Gastroesophageal sphincter (tissue), 3 donors: Measurements from ENCODE around the gene GDPD5.

ENCODE experiments used
- EP300 ChIP-seq: sonication (generic); formaldehyde crosslinking; IDR thresholded peaks from one replicate; pipeline ENCODE4 v1.6.1; 2017; ENCODE audit warnings: antibody characterized with exemption, mild to moderate bottlenecking
- POLR2A ChIP-seq, 2 donors: fragments of 450-650 bp; IDR thresholded peaks; one replicate each; pipeline ENCODE4 v1.6.1; 2017; ENCODE audit warnings: antibody characterized with exemption in 2 of 2, mild to moderate bottlenecking in 2 of 2, moderate library complexity in 1 of 2
- POLR2AphosphoS5 ChIP-seq: sonication (generic); formaldehyde crosslinking; IDR thresholded peaks from one replicate; pipeline ENCODE4 v1.6.1; 2017; ENCODE audit warnings: antibody characterized with exemption
- TF ChIP-seq, protein P1 (sequence below), 4 experiments: fragments of 200-600 bp in 2 of 4; fragments of 450-650 bp in 2 of 4; sonication (generic) in 1 of 4; IDR thresholded peaks; one replicate each; pipeline ENCODE4 v1.5.1; 2017 to 2019; ENCODE audit warnings: antibody characterized with exemption in 4 of 4, mild to moderate bottlenecking in 2 of 4, moderate library complexity in 2 of 4

DNA sequence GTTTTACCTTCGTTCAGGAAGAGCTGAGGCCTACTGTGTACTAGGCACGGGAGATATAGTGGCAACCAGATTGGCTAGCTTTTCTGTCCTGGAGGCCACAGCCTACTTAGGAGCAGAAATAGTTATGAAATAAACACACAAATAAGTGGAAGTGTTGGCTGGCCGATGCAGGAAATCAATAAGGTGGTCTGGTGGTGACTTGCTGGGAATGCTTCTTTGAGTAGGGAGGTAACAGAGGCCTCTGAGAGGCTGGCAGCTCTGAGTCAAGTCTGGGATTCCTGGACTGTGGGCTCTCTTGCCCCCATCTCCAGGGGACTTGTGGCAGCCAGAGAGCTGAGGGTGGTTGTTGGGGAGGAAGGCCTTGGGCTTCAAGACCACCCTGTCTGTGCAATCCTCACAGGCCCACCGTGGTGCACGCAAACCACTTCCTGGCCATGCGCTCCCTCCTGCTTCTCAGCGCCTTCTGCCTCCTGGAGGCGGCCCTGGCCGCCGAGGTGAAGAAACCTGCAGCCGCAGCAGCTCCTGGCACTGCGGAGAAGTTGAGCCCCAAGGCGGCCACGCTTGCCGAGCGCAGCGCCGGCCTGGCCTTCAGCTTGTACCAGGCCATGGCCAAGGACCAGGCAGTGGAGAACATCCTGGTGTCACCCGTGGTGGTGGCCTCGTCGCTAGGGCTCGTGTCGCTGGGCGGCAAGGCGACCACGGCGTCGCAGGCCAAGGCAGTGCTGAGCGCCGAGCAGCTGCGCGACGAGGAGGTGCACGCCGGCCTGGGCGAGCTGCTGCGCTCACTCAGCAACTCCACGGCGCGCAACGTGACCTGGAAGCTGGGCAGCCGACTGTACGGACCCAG lies 40.4 kb upstream of the GDPD5 start:
- no peak for TF ChIP-seq POLR2A (IDR thresholded peaks at IDR 0.05)
- TF ChIP-seq, protein P1, sequence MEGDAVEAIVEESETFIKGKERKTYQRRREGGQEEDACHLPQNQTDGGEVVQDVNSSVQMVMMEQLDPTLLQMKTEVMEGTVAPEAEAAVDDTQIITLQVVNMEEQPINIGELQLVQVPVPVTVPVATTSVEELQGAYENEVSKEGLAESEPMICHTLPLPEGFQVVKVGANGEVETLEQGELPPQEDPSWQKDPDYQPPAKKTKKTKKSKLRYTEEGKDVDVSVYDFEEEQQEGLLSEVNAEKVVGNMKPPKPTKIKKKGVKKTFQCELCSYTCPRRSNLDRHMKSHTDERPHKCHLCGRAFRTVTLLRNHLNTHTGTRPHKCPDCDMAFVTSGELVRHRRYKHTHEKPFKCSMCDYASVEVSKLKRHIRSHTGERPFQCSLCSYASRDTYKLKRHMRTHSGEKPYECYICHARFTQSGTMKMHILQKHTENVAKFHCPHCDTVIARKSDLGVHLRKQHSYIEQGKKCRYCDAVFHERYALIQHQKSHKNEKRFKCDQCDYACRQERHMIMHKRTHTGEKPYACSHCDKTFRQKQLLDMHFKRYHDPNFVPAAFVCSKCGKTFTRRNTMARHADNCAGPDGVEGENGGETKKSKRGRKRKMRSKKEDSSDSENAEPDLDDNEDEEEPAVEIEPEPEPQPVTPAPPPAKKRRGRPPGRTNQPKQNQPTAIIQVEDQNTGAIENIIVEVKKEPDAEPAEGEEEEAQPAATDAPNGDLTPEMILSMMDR (IDR thresholded peaks at IDR 0.05) = no peak
- no peak for TF ChIP-seq POLR2AphosphoS5
- TF ChIP-seq EP300 = no peak
